GM19438 (cell line): Measurements from ENCODE around the gene DNAH8.
"Not testable (repeated sequence)": the region's sequence is repeated elsewhere in the genome, so short reads cannot be mapped to it uniquely, and the experiment has no call there.

Experiments used
- ATAC-seq: cut with Tn5 transposase; IDR thresholded peaks from one replicate; pipeline ENCODE4 v1.9.1; 2021; ENCODE audit warnings: low read depth; ENCODE audit not compliant: unreplicated experiment

The DNAH8 gene

DNA sequence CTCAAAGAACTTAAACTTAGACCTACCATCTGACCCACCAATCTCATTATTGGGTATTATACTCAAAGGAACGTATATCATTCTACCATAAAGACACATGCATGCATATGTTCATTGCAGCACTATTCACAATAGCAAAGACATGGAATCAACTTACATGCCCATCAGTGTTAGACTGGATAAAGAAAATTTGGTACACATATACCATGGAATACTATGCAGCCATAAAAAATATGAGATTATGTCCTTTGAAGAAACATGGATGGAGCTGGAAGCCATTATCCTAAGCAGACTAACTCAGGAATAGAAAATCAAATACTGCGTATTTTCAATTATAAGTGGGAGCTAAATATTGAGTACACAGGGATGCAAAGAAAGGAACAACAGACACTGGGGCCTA, 167.0 kb downstream of the DNAH8 start:
- no peak for ATAC-seq

DNA sequence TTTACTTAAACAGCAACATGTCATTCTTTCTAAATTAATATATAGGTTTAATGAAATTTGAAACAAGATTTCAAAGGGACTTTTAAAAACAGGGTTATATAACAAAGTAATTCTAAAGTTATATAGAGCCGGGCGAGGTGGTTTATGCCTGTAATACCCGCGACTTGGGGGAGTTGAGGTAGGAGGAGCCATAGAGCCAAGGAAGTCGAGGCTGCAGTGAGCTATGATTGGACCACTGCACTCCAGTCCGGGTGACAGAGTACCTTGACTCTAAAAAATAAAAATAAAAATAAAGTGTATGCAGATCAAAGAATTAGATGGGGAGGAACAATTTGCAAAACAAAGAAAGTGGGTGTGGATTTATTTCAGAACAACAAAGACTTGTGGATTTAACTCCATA, 182.4 kb downstream of the DNAH8 start:
- no peak for ATAC-seq

DNA sequence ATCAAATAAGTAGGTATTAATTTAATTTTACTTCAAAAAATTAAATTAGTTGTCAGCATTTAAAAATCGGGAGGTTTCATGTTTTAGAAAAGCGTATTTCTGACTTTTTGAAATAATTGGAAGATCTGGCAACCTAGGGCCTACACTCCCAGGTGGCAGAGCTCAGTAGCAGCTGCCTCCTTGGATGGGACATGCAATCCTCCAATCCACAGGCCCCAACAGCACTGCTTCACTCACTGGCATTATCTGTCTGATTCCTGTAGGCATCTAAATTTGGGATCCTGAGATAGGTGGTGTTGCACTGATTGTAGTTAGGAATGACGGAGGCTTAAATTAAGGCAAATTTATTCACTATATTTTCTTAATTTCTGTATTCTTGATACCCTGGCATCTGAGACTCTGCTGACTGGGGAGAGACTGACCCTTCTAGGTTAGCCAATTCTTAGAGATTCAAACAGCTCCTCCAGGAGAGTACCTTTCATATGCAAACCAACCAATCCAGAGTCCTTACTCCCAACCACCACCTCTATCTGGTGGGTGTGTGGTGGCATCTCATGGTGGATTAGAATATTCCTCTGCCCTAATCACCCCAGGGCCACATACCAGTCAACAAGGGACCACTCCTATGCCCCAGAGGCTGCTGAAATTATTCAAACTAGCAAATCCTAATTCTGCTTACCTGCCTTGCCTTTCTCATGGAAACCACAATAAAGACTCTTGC, 186.9 kb downstream of the DNAH8 start:
- ATAC-seq, result no peak

DNA sequence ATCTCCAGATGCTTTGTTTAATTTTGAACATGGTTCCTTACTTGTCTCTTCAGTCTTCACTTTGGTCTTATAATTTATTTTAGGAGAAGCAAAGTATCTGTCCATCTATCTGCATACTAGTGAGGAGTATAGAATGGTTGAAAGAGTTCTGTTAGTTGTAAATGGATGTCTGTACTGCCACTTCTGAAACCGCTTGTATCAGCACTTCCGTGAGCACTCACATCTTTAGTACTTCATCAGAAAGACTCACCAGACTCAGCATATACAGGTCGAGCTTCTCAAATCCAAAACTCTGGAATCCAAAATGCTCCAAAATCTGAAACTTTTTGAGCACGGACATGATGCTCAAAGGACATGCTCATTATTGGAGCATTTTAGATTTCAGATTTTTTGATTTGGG, 191.5 kb downstream of the DNAH8 start:
- no peak for ATAC-seq

DNA sequence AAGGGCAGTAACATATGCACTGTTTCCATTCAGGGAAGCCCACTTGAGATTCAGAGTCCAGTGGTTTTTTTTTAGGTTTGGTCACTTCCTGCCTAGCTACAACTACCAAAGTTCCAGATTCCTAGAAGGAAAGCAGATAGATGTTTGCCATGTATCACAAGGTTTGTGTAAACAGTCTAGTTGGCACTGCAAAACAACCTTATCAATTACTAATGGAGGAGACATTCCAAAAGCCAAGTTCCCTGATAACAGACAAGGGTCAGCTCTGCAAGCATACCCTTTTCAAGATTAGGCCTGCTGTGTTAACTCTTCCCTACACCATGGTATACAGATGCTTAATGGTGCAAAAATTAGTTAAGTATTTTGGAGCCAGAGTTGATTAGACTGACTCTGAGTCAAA, 192.2 kb downstream of the DNAH8 start:
- ATAC-seq, result no peak

DNA sequence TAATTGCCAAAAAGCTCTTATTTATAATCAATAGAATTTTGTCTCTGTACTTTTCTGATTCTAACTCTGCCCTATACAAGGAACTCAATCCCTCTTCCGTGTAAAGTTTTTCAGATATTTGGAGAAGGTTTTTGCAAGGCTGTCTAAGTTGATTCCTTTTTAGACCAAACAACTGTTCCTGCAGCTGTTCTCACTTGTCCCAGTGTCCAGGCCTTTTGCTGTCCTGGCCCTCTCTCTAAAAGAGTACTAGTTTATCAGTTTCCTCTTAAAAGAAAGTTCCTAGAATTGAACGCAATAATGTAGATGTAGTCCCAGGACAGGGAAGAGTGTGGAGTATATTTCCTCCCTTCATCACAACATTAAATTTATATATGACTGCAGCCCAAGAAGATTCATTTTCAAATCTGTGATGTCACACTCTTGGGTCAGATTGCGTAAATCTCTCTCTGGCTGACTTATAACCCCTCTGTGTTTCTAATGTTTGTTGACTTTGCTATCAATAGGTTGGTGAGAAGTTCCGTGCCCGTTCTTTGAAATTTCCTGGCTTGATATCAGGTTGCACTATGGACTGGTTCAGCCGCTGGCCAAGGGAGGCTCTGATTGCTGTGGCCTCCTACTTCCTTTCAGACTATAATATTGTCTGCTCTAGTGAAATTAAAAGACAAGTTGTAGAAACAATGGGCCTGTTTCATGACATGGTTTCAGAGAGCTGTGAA, 194.1 kb downstream of the DNAH8 start:
- no peak for ATAC-seq

DNA sequence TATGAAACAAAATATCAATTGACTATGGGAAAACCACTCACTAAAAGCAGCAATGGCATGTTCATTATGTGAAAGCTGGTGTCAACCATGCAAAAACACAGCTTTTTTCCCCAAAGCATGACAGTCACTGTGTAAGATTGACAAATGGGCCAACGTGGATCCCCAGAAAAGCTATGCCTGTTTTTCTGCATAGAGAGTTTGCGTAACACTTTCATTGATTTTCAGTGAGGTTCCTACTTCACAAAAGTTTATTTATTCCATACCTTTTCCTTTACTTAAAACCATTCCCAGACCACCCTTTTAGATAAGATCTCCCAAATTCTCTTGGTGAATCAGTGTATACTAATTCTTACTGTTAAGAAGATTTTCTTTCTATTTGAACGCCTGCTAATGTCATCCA, 195.1 kb downstream of the DNAH8 start:
- ATAC-seq, result no peak

DNA sequence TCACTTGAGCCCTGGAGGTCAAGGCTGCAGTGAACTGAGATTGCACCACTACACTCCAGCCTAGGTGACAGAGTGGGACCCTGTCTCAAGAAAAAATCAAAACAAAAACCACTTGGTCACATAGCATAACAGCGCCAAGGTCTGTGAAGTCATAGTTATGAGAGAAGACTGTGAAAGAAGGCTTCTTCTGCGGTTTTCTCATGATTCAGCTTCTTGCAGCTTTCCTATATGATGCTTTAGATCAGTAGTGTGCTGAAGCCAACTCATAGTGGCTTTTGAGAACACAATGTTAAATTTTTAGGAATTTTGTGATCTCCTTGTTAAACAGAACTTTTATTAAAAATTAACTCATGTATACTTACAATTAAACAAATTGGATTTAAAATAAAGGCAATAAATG, 197.3 kb downstream of the DNAH8 start:
- no peak for ATAC-seq

DNA sequence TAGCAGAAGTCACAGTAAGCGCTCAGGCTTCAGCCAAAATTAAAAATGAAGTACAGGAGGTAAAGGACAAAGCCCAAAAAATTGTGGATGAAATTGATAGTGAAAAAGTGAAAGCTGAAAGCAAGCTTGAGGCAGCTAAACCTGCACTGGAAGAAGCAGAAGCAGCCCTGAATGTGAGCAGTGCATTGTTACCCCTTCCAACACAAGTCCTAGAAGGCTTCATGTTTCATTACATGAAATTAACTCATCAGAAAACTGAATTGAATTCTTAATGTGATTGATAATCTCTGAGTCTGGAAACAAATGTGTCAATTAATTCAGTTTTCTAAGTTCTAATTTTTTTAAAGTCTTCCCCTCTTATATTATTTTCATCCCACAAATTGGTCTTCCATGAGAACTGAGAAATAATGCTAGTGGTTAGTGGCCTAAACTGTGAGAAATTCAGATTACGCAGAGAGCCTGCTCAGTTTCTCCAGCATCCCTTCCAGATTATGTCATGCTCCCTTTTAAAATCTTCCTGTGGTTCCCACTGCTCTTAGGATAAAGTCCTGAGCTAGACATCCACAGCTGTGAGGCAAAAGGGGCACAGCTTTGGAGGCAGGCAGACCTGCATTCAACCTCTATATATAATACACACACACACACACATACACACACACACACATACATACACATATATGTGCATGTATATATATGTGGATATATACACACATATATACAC, 200.3 kb downstream of the DNAH8 start:
- ATAC-seq, result no peak

DNA sequence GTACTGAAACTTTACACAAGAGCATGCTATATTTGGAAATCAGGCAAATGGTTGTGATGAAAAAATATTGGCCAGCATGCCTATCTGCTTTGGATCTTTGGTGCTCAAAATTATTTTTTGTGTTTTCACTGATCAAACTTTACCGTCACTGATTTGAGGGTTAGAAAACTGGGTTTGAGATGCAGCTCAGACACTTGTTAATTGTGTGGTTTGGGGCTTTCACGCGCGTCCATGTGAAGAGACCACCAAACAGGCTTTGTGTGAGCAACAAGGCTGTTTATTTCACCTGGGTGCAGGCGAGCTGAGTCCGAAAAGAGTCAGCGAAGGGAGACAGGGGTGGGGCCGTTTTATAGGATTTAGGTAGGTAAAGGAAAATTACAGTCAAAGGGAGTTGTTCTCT, 206.4 kb downstream of the DNAH8 start:
- not testable (repeated sequence) for ATAC-seq

DNA sequence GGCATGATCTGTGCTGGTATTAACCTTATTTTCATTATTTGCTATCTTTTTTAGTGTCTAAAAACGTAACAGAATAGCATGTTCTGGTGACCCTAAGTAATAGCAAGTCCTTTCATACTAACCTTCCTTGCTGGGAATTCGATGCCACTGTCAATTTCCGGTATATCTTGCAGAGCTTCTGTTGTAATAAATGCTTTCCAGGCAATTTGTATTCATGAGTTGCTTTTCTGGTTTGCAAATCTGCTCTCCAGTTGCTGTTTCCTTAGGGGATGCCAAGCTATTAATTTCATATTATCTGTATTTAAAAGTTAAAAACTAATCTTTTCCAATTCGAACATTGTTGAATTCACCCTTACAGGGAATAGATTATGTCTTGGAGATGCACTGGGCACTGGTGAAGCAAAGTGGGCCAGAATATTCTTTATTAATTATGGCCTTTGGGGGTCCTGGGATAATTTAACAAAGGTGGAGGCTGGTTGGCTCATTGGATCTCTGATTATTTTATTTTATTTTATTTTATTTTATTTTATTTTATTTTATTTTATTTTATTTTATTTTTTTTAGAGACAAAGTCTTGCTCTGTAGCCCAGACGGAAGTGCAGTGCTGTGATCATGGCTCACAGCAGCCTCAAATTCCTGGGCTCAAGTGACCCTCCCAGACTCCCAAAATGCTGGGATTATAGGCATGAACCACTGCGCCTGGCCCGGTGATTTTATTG, 209.8 kb downstream of the DNAH8 start:
- ATAC-seq, result no peak

DNA sequence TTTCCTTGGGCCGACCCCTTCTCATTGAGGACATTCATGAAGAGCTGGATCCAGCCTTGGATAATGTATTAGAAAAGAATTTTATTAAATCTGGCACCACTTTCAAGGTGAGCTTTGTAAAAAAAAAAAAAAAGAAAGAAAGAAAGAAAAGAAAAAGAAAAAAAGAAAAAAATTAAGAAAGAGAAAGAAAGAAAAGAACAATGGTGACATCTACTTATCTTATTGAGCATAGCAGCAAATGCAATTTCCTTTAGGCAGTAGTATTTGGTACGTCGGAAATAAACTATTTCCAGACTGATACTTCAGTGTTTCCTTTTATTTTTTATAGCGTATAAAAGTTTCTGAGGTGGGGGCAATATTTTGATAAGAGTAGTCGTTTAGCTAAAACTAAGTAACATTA, 214.4 kb downstream of the DNAH8 start:
- ATAC-seq, result no peak

DNA sequence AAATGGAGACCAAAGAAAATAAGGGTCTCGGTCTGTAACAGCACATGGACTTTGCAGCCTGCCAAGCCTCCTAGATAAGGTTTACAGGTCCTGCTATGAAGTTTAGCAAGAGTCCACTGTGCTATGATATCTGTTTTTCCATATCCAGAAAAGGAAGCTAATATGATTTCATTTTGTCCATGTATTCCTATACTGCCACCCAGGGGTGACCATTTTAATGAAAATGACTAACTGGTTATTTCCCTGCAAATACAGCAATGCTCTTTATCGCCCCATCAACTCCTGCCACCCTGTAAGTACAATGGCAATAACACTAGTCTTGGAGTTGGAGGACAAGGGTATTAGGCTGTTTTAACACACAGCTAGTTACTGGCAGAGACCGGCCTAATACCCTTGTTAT, 218.3 kb downstream of the DNAH8 start:
- ATAC-seq, result no peak

DNA sequence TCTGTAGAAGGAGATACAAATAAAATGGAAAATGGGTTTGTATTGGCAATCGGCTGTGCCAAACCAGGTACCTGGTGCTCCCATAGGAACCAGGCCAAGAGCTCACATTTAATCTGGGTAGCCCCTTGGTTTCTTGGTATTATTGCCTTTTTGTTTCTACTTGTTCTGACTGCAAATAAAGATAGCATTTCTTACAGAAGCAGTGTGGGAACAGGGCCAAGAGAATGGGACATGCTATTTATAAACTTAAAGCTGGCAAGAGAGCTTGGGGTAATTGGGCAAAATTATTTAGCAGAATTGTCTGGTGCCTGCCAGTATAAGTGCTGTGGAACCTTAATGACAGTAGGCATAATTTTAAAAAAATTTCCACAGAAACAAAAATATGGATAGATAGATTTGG, 219.9 kb downstream of the DNAH8 start:
- no peak for ATAC-seq

DNA sequence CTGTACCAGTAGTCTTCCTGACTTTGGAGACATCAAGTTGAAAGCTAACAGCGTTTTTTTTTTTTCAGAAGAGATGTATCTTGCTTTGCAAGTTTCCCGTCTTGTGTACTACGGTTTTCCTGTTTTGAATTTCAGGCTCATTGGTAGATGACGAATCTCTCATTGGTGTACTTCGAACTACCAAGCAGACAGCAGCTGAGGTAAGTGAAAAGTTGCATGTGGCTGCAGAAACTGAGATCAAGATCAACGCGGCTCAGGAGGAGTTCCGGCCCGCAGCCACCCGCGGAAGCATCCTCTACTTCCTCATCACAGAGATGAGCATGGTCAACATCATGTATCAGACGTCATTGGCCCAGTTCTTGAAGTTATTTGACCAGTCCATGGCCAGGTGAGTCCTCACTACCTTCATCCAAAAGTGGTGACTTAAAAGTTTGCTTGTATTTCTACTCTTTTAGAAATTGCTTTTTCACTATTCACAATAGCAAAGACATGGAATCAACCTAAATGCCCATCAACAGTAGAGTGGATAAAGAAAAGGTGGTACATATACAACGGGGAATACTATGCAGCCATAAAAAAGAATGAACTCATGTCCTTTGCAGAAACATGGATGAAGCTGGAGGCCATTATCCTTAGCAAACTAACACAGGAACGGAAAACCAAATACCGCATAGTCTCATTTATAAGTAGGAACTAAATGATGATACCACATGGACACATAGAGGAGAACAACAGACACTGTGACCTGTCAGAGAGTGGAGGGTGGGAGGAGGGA, 222.9 kb downstream of the DNAH8 start:
- no peak for ATAC-seq

DNA sequence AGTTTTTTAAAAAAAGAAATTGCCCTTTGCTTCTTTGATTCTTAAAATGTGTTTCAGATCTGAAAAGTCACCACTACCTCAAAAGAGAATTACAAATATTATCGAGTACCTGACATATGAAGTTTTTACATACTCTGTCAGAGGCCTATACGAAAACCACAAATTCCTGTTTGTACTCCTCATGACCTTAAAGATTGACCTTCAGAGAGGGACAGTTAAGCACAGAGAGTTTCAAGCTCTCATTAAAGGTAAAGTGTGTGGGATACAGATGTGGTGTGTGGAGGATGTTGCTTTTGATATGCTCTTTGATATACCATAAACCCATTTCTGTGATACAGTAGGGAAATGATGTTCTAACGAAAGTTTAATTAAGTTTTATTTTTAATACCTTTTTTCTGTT, 223.6 kb downstream of the DNAH8 start:
- ATAC-seq, result no peak

DNA sequence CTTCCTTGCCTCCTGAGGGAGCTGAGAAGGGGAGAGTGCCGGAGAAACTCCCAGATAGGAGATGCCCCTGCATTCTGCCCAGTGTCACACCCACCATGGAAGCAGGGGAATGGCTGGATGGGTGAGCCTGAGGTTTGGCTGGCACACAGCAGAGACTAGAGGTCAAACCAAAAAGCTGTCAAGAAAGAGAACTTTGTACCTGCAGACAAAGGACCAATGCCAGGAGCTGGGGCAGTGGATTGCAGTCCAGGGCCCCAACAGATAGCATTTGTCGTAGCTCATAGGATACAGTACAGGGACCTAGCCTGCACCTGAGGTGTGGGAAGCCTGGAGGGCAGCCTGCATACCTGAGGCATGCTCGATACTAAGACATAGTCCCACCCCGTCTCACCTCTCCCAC, 227.3 kb downstream of the DNAH8 start:
- no peak for ATAC-seq

DNA sequence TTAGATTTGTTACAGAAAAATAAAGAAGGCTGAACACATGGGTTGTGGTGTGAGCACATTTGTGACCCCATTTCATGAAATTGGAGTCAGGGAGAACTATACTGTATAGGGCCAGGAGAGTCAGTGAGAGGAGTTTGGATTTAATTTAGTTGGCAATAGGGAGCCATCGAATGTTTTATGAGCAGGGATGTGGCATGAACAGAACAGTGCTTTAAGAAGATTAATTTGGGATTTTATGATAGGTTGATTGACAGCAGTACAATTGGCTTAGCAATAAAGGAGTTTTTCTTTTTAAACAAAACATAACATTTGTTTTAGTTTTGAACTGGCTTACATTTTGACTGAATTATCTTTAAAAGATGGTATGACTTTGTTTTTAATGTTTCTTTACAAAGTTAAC, 227.9 kb downstream of the DNAH8 start:
- no peak for ATAC-seq

DNA sequence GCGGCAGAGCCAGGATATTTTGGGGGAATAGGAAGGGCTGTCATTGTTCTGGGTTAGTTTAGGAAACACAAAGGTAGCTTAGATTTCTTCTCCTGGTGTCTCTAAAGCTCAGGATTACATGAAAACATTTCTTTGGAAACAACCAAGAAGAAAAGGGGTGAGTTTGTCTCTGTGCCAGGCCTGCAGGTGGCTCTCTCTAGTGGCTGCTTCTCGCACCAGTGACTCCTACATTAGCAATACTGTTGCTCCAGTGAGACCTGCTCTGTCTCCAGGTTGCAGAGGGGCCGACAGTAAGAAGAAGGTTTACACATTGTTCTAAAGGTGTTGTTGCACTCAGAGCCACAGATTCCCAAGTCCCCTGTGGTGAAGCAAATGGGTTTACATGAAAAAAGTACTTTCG, 228.9 kb downstream of the DNAH8 start:
- ATAC-seq, result no peak

DNA sequence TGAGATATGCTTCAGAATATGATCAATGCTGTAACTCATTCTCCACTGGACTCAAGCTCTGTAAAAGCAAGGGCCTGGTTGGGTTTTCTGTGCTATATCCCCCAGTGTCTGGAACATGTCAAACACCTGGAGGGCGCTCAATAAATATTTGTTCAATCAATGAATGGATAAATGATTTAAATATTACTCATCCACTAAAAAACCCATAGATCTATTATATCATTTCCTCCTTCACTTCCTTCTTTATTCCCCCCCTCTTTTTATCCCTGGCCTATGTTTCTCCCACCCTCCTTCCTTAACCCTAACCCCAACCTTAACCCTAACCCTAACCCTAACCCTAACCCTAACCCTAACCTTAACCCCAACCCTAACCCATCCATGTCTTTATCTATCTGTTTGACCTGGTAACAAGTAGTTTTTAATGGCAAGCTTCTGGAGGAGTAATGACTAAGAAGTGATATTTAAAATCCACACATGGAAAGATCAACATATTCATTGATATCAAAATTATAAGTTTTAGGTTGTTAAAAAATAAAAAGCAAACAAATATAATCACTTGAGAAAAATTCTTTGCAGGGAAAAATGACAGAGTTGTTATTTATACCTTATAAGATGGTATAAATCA, 229.7 kb downstream of the DNAH8 start:
- ATAC-seq, result no peak
